HG02981 (cell line): ENCODE results near the gene TARDBP.
"Not testable (repeated sequence)": the region's sequence is repeated elsewhere in the genome, so short reads cannot be mapped to it uniquely, and the experiment has no call there.

Experiments used
- ATAC-seq: cut with Tn5 transposase; IDR thresholded peaks from one replicate; pipeline ENCODE4 v1.9.1; 2021; ENCODE audit warnings: mild to moderate bottlenecking, moderate library complexity; ENCODE audit not compliant: unreplicated experiment

TARDBP gene

GRCh38 chr1:10992004-10992403 lies 20.4 kb upstream of the TARDBP start:
- not testable (repeated sequence) for ATAC-seq

- ATAC-seq = no peak
These were observed 19.6 kb upstream of the TARDBP start for GRCh38 chr1:10992864-10993263.

GRCh38 chr1:10996100-10996499 lies 16.4 kb upstream of the TARDBP start:
- ATAC-seq = no peak

- no peak for ATAC-seq
These were observed 11.9 kb upstream of the TARDBP start for GRCh38 chr1:11000526-11000925.

GRCh38 chr1:11013160-11013531 lies 692 bp downstream of the TARDBP start:
- ATAC-seq = peak; percentile 6

- not testable (repeated sequence) for ATAC-seq
These were observed 6.9 kb downstream of the TARDBP start for GRCh38 chr1:11019358-11019757.

- ATAC-seq = no peak
These were observed 7.5 kb downstream of the TARDBP start for GRCh38 chr1:11019971-11020370.

- ATAC-seq = no peak
These were observed 10.7 kb downstream of the TARDBP start for GRCh38 chr1:11023201-11023600.

- ATAC-seq = no peak
These were observed 11.9 kb downstream of the TARDBP start for GRCh38 chr1:11024154-11024873.

- ATAC-seq = no peak
These were observed 12.4 kb downstream of the TARDBP start for GRCh38 chr1:11024874-11025203.

GRCh38 chr1:11025618-11026017 lies 13.2 kb downstream of the TARDBP start:
- no peak for ATAC-seq

- ATAC-seq = no peak
These were observed 13.6 kb downstream of the TARDBP start for GRCh38 chr1:11026052-11026451.

GRCh38 chr1:11026903-11027302 lies 14.4 kb downstream of the TARDBP start:
- ATAC-seq = no peak

GRCh38 chr1:11027316-11027715 lies 14.9 kb downstream of the TARDBP start:
- ATAC-seq = no peak

GRCh38 chr1:11028018-11028417 lies 15.6 kb downstream of the TARDBP start:
- no peak for ATAC-seq

GRCh38 chr1:11030865-11031264 lies 18.4 kb downstream of the TARDBP start:
- ATAC-seq = no peak

- ATAC-seq = no peak
These were observed 19.3 kb downstream of the TARDBP start for GRCh38 chr1:11031624-11032262.

- ATAC-seq = not testable (repeated sequence)
These were observed 24.7 kb downstream of the TARDBP start for GRCh38 chr1:11037019-11037739.

GRCh38 chr1:11037740-11038182 lies 25.3 kb downstream of the TARDBP start:
- ATAC-seq = no peak

GRCh38 chr1:11039351-11040104 lies 27.1 kb downstream of the TARDBP start:
- no peak for ATAC-seq

- not testable (repeated sequence) for ATAC-seq
These were observed 27.6 kb downstream of the TARDBP start for GRCh38 chr1:11040105-11040429.
